ENCODE data around the gene FAM168A.

GRCh38 chr11:73404506-73405145 lies 193.3 kb downstream of the FAM168A start:
- no peak for TF ChIP-seq CTCF (IDR thresholded peaks at IDR 0.05)
- no peak for TF ChIP-seq POLR2A (IDR thresholded peaks at IDR 0.05)

Measured in tibial nerve (tissue), 3 donors.